ENCODE measurements around the gene CERS6. TPM values are rescaled to one million over a fixed set of nuclear protein-coding genes. Genes with fewer than 3 reads are reported as not detected.

Gene CERS6
- total and polyA plus RNA-seq, 10 of the 15 experiments (the other 5 are each of a cell fraction or from before 2014, with no cell fraction given) = 1.3 to 20.4 (median 14.1) TPM

DNA sequence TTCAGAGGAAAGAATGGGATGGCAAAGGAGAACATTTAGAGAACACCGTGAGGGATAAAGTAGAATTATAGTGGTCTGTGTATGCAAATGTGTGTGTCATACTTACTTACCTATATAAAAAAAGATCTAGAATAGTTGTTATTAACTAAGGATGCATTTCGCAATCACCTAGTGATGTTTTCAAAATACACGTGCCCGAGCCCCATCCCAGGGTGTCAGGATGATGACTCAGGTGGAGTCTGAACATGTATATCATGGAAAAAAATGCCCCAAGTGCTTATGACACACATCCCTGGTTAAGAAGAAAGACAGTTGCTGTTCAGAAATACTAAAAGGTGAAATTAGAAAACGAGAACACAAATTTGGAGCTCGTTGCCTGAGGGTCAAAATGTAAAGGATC is 109.0 kb downstream of the CERS6 start:
- FAIRE-seq (no peak), DNase-seq (ENCODE audit: low read depth, low spot score) (no peak), ATAC-seq (no peak)
- Histone ChIP-seq H3K79me2 (ENCODE audit: control insufficient read depth, insufficient read depth, low read length) (peaks cover 6% of the 10 kb centered on the region), H4K20me1 (ENCODE audit: control insufficient read depth, insufficient read depth) (no peaks in the 10 kb centered on the region), H3K9ac (ENCODE audit: control insufficient read depth, insufficient read depth, low read length) (no peak overlapping the region), H2AFZ (ENCODE audit: control insufficient read depth, low read depth, low read length) (no peak overlapping the region), H3K4me3 (no peak overlapping the region), H3K4me1 (ENCODE audit: control insufficient read depth, insufficient read depth, low read length) (peaks cover 16% of the 10 kb centered on the region; the same call in 1 of the 2 replicates), H3K36me3 (ENCODE audit: control insufficient read depth in 2 of 2, insufficient read depth in 2 of 2, low read length in 1 of 2) (peaks cover 1 to 7% of the 10 kb centered on the region in 2 experiments; a peak in 2 of 4 replicates), H3K27me3 (replicated peaks in 1 of 2; ENCODE audit: control insufficient read depth in 2 of 2, insufficient read depth in 2 of 2, low read length in 1 of 2) (no peaks in the 10 kb centered on the region), H3K27ac (ENCODE audit: control insufficient read depth, insufficient read depth) (no peak overlapping the region), H3K4me2 (ENCODE audit: control insufficient read depth, insufficient read depth) (no peak overlapping the region), H3K9me3 (replicated peaks; ENCODE audit: control insufficient read depth, insufficient read depth, low read length) (no peaks in the 10 kb centered on the region; the same call in 2 of the 3 replicates)
- in situ Hi-C loops (cut with MboI) (no loop called here), intact Hi-C loops (cut with micrococcal nuclease; ENCODE audit: unreplicated experiment) (no loop called here)
- ChIA-PET SMC1A (ENCODE audit: uncharacterized antibody, unreplicated experiment) (no interaction called here), RAD21 (ENCODE audit: unreplicated experiment) (no interaction called here), CTCF (no interaction called here), POLR2A (no interaction called here)
- no TSS peak for BruUV-seq (replicated peaks)
- WGBS (ENCODE audit: insufficient coverage, insufficient replicate concordance, low lambda C conversion rate, missing lambda C conversion rate) = 86% methylated on average over 6 of the region's 6 CpGs
- TF ChIP-seq BACH1 (IDR thresholded peaks at IDR 0.05; ENCODE audit: borderline replicate concordance) = no peak
- TF ChIP-seq YY1 (IDR thresholded peaks at IDR 0.05; ENCODE audit: low read depth, low read length) = no peak
- no peak for TF ChIP-seq SRF (IDR thresholded peaks at IDR 0.05; ENCODE audit: low read depth in 2 of 2, low read length in 2 of 2)
- TF ChIP-seq CEBPB (IDR thresholded peaks at IDR 0.05; ENCODE audit: borderline replicate concordance in 1 of 2, low read depth in 2 of 2, low read length in 2 of 2) = no peak
- no peak for TF ChIP-seq ZNF274 (IDR thresholded peaks at IDR 0.05; ENCODE audit: insufficient read depth, insufficient read length)
- TF ChIP-seq, protein P1, sequence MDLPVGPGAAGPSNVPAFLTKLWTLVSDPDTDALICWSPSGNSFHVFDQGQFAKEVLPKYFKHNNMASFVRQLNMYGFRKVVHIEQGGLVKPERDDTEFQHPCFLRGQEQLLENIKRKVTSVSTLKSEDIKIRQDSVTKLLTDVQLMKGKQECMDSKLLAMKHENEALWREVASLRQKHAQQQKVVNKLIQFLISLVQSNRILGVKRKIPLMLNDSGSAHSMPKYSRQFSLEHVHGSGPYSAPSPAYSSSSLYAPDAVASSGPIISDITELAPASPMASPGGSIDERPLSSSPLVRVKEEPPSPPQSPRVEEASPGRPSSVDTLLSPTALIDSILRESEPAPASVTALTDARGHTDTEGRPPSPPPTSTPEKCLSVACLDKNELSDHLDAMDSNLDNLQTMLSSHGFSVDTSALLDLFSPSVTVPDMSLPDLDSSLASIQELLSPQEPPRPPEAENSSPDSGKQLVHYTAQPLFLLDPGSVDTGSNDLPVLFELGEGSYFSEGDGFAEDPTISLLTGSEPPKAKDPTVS (IDR thresholded peaks at IDR 0.05; ENCODE audit: low read depth, low read length) = no peak
- no peak for TF ChIP-seq ZBTB40 (IDR thresholded peaks at IDR 0.05; ENCODE audit: borderline replicate concordance)
- TF ChIP-seq ETV6 (conservative IDR thresholded peaks at IDR 0.05 in 1 of 2, IDR thresholded peaks at IDR 0.05 in 1 of 2; ENCODE audit: borderline replicate concordance in 1 of 2, low read depth in 1 of 2) = no peak

Data from GM12878 (cell line).